Measurements from ENCODE around the gene PSORS1C2.

DNA sequence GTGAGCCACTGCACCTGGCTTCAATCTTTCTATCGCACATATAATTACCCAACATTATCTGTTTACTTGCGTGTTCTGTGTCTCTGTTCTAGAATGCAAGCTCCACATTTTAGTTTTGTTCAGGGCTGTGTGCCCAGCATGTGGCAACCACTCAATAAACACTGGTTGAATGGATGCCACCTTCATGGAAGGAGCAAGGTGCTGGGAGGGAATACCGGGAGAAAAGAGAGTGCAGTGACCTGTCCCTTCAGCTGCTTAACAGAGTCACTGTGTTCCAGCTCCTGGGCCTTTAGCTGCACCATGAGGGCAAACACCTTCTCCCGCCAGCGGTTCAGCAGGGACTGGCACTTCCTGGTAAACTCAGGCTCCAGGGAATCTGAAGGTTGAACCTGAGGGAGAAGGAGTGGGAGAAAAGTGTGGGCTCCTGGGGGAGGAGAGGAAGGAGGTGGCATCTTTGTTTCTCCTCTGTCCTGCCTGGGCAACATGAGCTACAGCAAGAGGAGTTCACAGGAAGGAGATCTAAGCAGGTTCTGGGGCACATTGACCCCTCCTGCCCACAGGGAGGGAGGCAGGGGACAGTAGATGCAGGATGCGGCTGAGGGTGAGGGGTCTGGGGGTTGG lies 11.1 kb upstream of the PSORS1C2 start:
- no peak for TF ChIP-seq EZH2 (IDR thresholded peaks at IDR 0.05; ENCODE audit: insufficient read depth, low read length)
- TF ChIP-seq, protein P1, sequence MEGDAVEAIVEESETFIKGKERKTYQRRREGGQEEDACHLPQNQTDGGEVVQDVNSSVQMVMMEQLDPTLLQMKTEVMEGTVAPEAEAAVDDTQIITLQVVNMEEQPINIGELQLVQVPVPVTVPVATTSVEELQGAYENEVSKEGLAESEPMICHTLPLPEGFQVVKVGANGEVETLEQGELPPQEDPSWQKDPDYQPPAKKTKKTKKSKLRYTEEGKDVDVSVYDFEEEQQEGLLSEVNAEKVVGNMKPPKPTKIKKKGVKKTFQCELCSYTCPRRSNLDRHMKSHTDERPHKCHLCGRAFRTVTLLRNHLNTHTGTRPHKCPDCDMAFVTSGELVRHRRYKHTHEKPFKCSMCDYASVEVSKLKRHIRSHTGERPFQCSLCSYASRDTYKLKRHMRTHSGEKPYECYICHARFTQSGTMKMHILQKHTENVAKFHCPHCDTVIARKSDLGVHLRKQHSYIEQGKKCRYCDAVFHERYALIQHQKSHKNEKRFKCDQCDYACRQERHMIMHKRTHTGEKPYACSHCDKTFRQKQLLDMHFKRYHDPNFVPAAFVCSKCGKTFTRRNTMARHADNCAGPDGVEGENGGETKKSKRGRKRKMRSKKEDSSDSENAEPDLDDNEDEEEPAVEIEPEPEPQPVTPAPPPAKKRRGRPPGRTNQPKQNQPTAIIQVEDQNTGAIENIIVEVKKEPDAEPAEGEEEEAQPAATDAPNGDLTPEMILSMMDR (IDR thresholded peaks at IDR 0.05; ENCODE audit: insufficient read depth, low read depth, low read length) = no peak

Measured in astrocyte (in vitro differentiated cells and primary cell).